IMR-90 (cell line): ENCODE data around the gene NOMO2.
"Not testable (repeated sequence)": the region's sequence is repeated elsewhere in the genome, so short reads cannot be mapped to it uniquely, and the experiment has no call there.

ENCODE experiments used
- CEBPB ChIP-seq: IDR thresholded peaks from 2 replicates; pipeline ENCODE4 v1.6.1; 2012; ENCODE audit warnings: low read depth, low read length, improper control_type of control experiment
- MAFK ChIP-seq: IDR thresholded peaks from 2 replicates; pipeline ENCODE4 v1.6.1; 2012; ENCODE audit warnings: low read depth, low read length, improper control_type of control experiment
- NFE2L2 ChIP-seq: fragments of 150-350 bp; IDR thresholded peaks from 2 replicates; pipeline ENCODE4 v1.6.1; 2016; ENCODE audit warnings: low read depth, mild to moderate bottlenecking, low read length
- POLR2A ChIP-seq: IDR thresholded peaks from 2 replicates; pipeline ENCODE4 v1.6.1; 2012; ENCODE audit warnings: mild to moderate bottlenecking, low read depth, low read length
- RAD21 ChIP-seq: IDR thresholded peaks from 2 replicates; pipeline ENCODE4 v1.6.1; 2012; ENCODE audit warnings: low read length, improper control_type of control experiment
- RCOR1 ChIP-seq: IDR thresholded peaks from 2 replicates; pipeline ENCODE4 v1.6.1; 2012; ENCODE audit warnings: mild to moderate bottlenecking, low read length, improper control_type of control experiment; ENCODE audit not compliant: insufficient replicate concordance
- TF ChIP-seq, protein P1 (sequence below): conservative IDR thresholded peaks from 2 replicates; pipeline ENCODE4 v1.5.1; 2012; ENCODE audit warnings: mild to moderate bottlenecking, low read depth, low read length, improper control_type of control experiment
- TF ChIP-seq, protein P2 (sequence below): fragments of 150-350 bp; IDR thresholded peaks from 2 replicates; pipeline ENCODE4 v1.6.1; 2017; ENCODE audit warnings: mild to moderate bottlenecking, antibody characterized with exemption, low read length, low read depth

DNA sequence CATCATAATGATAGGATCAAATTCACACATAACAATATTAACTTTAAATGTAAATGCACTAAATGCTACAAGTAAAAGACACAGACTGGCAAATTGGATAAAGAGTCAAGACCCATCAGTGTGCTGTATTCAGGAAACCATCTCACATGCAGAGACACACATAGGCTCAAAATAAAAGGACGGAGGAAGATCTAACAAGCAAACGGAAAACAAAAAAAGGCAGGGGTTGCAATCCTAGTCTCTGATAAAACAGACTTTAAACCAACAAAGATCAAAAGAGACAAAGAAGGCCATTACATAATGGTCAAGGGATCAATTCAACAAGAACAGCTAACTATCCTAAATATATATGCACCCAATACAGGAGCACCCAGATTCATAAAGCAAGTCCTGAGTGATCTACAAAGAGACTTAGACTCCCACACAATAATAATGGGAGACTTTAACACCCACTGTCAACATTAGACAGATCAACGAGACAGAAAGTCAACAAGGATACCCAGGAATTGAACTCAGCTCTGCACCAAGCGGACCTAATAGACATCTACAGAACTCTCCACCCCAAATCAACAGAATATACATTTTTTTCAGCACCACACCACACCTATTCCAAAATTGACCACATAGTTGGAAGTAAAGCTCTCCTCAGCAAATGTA, 48.4 kb upstream of the NOMO2 start:
- TF ChIP-seq MAFK, RCOR1, NFE2L2, CEBPB, POLR2A, RAD21: not testable (repeated sequence)
- TF ChIP-seq, protein P1, sequence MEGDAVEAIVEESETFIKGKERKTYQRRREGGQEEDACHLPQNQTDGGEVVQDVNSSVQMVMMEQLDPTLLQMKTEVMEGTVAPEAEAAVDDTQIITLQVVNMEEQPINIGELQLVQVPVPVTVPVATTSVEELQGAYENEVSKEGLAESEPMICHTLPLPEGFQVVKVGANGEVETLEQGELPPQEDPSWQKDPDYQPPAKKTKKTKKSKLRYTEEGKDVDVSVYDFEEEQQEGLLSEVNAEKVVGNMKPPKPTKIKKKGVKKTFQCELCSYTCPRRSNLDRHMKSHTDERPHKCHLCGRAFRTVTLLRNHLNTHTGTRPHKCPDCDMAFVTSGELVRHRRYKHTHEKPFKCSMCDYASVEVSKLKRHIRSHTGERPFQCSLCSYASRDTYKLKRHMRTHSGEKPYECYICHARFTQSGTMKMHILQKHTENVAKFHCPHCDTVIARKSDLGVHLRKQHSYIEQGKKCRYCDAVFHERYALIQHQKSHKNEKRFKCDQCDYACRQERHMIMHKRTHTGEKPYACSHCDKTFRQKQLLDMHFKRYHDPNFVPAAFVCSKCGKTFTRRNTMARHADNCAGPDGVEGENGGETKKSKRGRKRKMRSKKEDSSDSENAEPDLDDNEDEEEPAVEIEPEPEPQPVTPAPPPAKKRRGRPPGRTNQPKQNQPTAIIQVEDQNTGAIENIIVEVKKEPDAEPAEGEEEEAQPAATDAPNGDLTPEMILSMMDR = not testable (repeated sequence)
- TF ChIP-seq, protein P2, sequence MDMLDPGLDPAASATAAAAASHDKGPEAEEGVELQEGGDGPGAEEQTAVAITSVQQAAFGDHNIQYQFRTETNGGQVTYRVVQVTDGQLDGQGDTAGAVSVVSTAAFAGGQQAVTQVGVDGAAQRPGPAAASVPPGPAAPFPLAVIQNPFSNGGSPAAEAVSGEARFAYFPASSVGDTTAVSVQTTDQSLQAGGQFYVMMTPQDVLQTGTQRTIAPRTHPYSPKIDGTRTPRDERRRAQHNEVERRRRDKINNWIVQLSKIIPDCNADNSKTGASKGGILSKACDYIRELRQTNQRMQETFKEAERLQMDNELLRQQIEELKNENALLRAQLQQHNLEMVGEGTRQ = not testable (repeated sequence)
